GM18909 (cell line): ENCODE measurements around the gene LGALSL.

ENCODE experiments used
- ATAC-seq: cut with Tn5 transposase; IDR thresholded peaks from one replicate; pipeline ENCODE4 v1.9.1; 2021; ENCODE audit warnings: mild to moderate bottlenecking; ENCODE audit not compliant: unreplicated experiment, poor library complexity

LGALSL gene

DNA sequence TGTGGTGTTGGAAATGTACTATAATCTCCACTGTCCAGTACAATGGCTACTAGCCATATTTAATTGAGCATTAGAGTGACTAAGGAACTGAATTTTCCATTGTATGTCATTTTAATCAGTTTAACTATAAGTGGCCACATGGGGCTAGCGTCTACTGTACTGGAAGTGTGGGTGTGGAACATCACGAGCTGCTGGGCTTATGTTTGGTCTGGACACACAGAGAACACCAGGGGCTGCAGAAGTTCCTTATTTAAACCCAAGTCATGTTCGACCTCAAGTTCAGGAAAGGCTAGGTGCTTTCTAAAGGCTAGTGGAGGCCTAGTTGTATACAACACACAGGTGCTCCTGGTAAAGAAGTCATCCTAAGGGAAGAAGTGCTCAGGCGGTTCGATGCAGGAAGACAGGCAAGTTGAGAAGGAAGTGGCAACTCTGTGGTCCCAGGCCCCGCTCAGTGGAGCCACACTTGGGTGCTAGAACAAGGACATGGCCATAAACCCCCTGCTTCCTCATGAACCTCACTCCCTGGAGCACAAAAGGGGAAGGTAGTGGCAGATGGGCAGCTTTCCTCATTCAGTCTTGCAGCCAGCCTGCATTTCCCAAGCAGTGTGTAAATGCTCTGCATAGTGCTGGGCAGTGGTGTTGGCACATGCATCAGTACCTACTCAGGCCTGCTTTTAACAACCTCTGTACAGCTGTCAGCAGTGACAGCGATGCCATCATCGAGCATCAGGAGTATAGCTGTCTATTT, 13.3 kb downstream of the LGALSL start:
- ATAC-seq: no peak

DNA sequence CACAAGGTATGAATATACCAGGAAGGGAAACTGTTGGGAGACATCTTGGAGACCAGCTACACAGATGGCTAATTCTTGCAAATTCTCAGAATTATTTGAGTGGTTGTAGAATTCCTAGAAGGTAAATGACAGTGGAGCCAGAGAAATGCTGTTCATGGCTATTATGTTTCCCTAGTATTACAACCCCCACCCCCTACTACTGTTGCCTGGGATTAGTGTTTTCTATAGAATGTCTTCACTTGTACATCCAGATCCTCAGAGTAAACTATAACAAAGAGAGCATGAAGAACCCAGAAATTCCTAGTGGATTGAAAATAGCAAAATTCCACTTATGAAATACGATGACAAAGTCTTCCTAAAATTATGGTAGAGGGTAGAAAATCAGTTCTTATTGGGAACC, 15.3 kb downstream of the LGALSL start:
- no peak for ATAC-seq

DNA sequence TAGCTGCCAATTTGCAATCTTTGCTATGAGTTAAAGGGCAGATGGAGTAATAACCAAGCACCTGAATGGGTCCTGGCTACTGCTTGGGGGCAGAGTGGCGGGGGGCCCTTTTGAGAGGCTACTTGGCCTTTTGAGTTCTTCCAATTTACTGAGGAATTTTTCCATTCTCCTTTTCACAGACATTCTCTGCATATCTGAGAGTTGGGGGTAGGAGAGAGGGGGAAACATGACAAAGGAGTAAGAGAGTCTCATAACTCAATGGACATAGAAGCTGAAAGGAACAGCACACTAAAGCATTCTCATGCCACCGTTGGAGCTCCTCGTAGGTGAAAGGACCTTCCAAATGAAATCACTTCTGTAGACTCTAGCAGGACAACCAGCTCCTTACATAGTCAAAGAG, 16.1 kb downstream of the LGALSL start:
- ATAC-seq: no peak

DNA sequence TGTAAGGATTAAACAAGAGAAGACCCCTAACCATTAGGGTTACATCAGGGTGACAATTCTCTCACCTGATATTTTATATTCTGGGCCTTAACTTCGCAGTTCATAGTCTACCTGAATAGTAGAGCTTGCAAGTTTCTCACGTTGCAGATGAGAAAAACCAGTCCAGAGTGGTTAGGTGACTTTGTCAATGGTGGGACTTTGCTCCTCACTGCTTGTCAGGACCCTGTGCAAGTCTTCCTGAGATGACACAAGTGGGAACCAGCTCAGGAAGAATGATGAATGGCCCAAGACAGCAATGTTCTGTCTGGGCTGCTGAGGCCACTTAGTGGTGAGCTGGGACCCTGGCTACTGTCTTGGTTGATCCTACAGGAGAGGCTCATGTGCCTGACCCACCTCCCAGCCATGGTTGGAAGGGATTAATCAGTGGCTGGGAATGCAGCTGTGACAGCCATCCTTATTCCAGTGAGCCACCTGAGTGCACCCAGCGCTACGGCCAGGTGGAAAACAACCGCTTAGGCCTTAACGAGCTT, 16.9 kb downstream of the LGALSL start:
- ATAC-seq: no peak

DNA sequence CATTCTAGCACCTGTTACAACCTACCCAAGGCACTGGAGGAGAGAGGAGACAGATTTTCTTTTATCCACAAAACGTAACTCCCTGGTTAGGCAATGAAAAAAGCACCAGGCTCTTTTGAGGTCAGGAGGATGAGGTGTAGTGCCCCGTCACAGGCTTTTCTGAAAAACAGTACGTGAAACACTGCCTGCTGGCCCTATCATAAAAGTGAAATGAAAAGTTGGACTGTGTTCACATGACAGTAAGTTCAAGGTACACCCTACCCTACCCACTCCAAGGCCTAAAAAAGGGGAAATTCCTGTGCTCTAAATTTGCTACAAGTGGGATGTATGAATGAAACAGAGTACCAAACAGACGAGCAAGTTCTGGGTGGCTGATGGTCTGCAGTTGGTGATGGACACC, 17.6 kb downstream of the LGALSL start:
- ATAC-seq: no peak

DNA sequence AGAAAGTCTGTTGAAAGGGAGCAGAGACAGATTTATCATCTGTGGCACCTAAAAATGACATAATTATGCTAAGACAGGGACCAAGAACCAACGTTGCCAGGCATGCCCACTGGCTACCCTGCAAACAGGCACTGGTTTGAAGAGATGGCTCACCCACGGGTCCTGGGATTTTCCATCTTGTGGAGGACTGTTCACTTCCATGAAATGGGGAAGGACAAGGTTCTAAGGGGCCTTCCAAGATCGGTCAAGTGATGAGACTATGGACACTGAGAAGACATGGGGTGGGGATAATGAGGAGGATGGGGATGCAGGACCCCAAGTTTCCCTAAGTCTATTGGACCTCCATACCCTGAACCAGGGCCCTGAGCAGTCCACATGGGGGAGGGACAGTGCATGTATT, 18.9 kb downstream of the LGALSL start:
- no peak for ATAC-seq

DNA sequence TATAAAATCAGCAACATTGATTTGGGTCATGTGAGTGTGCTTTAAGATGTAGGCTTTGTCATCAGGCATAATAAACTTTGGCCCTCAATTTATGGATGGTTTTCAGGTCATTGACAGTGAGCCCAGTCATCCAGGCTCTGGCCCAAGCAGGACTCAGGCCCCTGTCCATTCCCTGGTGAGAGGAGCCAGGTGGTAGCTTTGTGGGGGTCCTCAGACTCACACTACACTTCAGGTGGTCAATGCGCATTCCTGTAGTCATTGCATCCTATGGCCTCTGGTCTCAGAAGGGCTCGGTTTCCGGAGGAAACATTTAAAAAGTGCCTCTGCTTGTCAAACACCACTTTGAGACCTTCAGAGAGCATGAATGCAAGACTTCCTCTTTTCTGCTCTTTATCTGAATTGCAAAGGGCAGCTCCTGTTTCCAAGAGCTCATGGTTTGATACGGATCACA, 20.2 kb downstream of the LGALSL start:
- ATAC-seq: no peak

DNA sequence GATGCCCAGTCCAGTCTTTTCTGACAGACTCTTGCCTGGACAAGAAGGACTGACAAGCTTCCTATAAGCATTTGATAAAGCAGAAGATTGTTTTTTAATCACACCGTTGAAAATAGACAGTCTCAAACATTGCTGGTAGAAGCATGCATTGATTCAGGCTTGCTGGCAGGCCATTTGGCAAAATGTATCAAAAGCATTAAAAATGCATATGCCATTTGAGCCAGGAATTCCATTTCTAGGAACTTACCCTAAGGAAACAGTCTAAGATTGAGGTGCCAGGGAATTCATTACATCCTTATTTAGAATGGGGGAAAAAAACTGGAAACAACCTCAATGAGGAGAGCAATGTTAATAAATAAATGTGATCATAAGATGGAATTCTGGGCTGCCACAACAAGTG, 20.7 kb downstream of the LGALSL start:
- no peak for ATAC-seq

DNA sequence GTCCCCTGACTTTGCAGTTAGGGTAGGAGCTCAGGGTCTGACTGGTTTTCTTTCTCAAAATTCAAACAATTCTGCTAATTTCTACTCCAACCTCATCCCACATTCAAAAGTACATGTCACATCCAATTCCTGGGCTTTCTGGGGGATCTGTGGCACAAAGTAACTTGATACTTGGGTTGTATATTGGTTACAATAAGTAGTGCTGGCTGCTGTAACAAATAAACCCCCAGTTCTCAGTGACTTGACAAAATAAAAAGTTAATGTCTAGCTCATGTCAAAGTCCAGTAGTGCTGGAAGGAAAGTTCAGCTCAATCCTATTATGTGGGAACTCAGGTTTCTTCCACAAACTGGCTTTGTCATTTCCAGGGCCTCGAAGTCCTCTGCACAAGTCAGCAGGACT, 23.1 kb downstream of the LGALSL start:
- no peak for ATAC-seq

DNA sequence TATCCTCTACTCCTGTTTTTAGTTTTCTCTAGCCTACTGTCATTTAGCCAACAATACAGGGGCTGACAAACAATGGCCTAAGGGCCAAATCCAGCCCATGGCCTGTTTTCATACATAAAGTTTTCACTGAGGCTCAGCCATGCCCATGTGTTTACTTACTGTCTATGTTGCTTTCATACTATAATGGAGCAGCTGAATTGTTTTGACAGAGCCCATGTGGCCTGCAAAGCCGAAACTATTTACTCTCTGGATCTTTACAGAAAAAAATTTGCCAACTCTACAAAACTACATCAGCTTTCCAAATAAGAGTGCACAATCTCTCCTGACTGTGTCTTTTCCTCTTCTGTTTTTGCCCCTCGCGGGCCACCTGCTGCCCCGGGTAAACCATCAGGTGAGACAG, 24.0 kb downstream of the LGALSL start:
- no peak for ATAC-seq

DNA sequence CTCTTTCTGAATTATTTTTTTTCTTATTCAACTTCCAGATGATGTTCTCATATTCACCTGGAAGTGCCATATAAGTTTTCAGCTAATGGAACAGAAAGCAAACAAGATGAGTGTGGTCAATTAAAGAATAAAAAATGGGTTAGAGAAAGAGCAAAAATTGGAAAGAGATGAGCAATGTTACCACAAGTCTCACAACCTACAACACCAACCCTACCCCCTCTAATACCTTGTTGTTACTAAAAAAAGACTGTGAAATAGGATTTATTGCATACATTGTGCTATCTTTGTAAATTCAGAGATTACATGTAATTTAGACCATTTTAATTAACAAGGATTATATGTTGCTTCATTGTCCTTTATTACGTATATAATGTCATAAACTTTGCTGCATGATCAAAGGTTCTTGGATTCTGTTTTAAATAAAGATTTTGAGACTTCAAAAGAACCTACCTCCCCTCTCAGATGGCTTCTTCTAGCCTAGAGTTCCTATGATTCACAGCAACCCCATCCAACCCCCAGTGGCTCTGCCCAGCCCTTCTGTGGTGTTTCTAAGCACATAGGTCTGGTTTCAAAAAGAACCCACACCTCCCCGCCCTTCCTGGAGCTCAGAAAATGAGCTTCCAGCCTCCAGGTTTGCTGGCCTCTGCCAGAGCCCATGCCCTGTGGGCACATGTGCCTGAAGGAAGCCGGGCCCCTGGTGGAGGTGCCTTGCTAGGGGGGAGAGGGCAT, 24.7 kb downstream of the LGALSL start:
- ATAC-seq: no peak

DNA sequence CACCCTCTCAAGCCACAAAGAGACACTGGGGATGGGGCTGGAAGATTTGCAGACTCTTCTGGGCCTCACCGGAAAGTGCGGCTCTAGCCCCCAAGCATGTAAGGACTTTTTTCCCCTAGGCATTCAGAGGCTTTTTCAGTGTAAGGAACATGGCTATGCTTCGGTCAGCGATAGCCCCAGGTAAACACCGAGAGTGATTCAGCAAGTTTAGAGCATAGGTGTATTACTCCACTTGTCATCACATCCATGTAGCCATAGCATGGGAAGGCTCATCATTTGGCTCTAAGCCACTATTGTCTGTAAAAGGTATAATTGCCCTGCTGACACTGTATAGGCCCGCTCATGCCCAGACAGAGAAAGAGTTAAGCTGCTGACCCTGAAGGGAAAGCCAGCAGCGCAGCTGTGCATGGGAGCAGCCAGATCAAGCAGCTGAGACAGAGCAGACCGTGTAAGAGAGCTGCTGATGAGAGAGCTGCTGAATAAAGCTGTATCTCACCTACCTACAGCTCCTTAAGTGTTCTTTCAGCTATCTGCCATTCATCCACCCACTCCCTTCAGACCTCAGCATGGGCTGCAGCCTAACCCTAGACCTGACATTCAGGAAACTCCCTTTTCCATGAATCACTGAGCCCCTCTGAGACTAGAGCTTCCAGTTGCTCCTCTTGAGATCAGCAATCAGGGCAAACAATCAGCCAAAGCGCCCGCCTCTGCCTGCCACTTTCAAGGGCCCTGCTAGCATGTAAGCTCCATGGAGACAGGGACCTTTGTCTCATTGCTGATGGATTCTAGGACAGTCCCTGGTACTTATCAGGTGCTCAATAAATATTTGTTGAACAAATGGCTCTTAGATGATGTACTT, 25.5 kb downstream of the LGALSL start:
- no peak for ATAC-seq

DNA sequence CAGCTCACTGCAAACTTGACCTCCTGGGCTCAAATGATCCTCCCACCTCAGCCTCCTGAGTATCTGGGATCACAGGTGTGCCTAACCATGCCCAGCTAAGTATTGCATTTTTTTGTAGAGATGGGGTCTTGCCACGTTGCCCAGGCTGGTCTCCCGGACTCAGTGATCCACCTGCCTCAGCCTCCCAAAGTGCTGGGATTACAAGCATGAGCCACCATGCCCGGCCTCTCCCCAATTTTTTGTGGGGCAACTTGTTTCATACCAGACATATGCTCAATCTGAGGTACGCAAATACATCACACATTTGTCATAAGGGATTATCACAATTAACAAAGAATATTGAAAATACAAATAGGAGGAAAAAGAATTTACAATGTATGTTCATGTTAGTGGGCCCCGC, 27.7 kb downstream of the LGALSL start:
- no peak for ATAC-seq

DNA sequence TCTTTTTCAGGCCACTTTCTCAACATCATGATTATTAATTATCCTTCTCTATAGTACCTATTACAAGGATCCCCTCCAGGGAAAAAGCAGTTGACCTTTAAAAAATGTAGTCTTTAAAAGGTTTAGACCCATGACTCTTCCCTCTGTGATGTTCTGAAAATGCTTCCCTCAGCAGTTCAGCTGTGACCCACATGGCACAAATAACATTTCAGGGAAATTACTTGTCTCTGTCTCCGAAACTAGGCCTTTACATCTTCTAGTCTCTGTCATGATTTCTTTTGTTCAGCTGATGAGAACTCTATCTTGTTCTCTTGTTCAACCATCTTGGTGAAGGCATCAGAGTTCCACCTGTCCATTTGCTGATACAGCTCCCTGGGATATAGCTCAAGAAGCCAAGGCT, 28.3 kb downstream of the LGALSL start:
- ATAC-seq: no peak

DNA sequence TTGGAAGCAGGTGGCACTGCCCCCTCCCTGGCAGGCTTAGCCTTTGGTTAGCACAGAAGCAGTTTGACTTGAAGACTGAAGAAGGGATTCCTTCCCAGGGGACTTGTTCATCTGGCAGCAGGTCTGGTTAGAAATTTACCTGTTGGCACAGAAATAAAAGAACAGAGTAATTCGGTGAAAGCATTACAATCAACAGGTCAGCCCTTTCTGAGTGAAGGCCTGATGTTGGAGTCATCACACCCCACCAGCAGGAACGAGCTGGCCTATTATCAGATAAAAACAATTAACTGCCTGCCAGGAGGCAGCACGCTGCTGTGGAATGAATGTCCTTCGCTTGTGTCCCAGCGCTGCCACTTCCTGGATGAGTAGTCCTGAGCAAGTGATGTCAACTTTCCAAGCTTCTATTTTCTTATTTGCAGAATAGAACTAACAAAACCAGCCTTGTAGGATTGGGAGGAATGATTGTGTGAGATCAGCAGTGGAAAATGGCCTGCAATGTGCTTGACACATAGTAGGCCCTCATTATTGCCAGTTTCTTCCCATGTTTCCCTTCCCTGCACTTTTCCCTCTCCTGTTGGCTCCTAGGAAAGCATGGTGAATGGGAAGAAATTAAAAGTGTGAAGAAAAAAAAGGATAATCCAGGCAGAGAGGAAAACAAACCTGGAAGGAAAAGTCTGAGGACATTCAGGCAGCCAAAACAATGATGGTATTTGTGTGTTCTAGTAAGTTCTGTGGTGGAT, 29.0 kb downstream of the LGALSL start:
- no peak for ATAC-seq

DNA sequence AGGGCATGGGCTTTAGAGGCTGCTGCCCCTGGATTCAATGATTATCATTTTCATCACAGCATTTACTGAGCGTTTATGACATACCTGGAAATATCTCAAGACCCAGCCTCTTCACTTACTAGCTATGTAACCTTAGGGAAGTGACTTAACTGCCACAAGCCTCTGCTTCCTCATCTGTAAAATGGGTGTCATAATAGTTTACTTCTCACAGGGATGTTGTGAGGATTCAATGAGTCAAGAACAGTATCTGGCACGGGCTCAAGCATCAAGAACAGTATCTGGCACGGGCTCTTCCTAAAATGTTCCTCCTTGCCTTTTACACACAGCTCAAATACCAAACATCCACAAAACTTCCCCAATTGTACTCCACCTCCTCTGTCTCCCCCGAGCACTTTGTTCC, 31.4 kb downstream of the LGALSL start:
- no peak for ATAC-seq

DNA sequence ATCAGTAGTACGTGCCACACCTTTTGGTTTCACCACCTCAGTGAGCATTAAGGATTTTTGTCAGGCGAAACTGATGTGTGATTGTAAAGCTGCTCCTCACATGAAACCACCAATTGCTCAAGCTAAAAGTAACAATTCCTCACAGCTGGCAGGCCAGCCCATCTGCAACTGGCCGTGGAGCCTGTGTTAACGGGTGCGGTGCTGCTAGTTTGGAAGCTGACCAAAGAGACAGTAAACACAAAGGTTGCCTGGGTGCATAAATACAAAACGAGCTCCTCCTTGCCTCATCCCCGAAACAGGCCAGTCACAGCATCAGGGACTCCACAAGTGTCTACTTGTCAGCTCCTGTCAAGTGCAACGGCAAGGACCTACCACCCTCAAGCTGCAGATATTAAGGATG, 32.0 kb downstream of the LGALSL start:
- ATAC-seq: no peak

DNA sequence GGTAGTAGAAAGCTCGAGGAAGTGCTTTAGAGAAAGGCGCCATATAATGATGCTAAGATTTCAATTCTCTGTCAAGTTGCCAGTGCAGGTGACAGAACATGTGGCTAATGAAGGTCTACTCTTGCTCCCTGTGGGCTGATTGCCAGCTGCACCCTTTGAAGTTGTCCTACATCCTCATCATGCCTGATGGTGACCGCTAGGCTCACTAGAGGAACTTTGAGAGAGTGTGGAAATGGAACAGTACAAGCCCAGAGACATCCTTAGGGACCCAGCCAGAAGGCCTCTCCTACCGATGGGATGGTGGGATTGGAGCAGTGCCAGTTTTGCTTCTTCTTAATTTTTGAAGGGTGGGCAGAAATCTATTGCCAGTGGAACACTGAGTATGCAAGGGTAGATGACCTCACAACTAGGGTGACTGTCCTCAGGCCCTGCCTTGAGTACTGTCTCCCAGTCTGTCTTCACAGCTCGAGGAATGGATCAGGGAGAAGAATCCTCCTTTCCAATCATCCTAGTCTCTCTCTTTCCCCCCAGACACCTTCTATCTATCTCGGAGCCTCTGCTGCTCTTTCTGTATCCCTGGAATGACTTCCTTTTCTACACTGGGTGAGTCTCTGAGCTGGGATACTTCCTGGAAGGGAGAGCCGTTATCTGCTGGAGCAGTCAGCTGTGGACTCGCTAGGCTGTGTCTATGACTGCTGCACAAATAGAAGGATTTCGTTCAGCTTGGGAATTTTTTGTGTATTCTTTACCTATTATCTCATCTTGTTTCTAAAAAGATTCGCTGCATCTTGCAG, 33.5 kb downstream of the LGALSL start:
- ATAC-seq: no peak
